Activated CD8-positive, alpha-beta memory T cell treated with anti-CD3 and anti-CD28 coated beads, Interleukin-2, amount 50 U/mL, for 24 hours (primary cell): ENCODE results near the gene AP1M2.
"Not testable (repeated sequence)": the region's sequence is repeated elsewhere in the genome, so short reads cannot be mapped to it uniquely, and the experiment has no call there.

Experiments
- DNase-seq: peaks from one replicate; pipeline ENCODE4 v3.0.0-alpha.2; 2020; ENCODE audit errors: extremely low read depth

The AP1M2 gene

DNA sequence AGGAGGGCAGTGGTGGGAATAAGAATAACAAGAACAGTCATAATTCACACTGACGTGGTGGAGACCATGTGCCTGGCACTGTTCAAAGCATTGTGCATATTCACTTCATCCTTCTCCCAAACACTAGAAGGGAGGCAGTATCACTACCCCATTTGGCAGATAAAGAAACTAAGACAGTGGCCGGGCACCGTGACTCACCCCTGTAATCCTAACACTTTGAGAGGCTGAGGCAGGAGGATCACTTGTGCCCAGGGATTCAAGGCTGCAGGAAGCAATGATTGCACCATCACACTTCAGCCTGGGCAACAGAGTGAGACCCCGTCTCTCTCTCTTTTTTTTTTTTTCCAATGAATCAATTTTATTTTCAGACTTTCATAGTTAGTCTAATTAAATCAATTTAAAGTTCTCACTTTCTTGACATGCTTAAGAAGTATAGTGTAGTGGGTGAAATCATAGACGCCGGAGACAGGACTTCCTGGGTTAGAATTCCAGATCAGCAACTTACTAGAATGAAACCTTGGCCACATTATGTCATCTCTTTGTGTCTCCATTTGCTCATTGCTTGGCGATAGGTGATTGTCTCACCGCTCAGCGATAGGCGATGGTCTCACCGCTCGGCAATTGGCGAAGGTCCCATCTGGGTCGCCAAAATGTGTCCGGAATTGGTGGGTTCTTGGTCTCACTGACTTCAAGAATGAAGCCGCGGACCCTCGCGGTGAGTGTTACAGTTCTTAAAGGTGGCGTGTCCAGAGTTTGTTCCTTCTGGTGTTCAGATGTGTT, 48.7 kb downstream of the AP1M2 start:
- DNase-seq: no peak

DNA sequence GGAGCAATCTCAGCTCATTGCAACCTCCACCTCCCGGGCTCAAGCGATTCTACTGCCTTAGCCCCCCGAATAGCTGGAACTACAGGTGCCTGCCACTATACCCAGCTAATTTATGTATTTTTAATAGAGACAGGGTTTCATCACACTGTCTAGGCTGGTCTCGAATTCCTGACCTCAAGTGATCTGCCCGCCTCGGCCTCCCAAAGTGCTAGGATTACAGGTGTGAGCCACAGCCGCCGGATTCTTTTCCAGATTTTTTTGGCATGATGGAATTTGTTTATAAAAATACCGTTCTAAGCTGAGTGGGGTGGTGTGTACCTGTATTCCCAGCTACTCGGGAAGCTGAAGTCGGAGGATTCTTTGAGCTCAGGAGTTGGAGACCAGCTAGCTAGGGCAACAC, 49.4 kb downstream of the AP1M2 start:
- DNase-seq: no peak

- no peak for DNase-seq
Observed at GRCh38 chr19:10535613-10536012, 51.5 kb downstream of the AP1M2 start.

GRCh38 chr19:10533646-10534386, 53.3 kb downstream of the AP1M2 start:
- DNase-seq: no peak

GRCh38 chr19:10532457-10532856, 54.7 kb downstream of the AP1M2 start:
- DNase-seq: no peak

DNA sequence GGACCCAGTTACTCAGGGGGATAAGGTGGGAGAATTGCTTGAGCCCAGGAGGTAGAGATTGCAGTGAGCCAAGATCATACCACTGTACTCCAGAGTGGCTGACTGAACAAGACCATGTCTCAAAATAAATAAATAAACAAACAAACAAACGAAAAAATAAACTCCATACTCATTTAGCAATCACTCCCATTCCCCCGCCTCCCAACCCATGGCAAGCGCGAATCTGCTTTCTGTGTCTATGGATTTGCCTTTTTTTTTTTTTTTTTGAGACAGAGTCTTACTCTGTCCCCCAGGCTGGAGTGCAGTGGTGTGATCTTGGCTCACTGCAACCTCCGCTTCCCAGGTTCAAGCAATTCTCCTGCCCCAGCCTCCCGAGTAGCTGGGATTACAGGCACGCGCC, 60.2 kb downstream of the AP1M2 start:
- DNase-seq: not testable (repeated sequence)

GRCh38 chr19:10525636-10526035, 61.5 kb downstream of the AP1M2 start:
- no peak for DNase-seq

GRCh38 chr19:10523135-10523636, 63.9 kb downstream of the AP1M2 start:
- no peak for DNase-seq
